Transverse colon (tissue), 4 donors: ENCODE data around the gene MTF2.

Source experiments
- EP300 ChIP-seq: sonication (generic); formaldehyde crosslinking; IDR thresholded peaks from one replicate; pipeline ENCODE4 v1.6.1; 2017; ENCODE audit warnings: antibody characterized with exemption, low read depth
- POLR2A ChIP-seq: fragments of 450-650 bp; IDR thresholded peaks from one replicate; pipeline ENCODE4 v1.6.1; 2016; ENCODE audit warnings: antibody characterized with exemption, mild to moderate bottlenecking, moderate library complexity
- POLR2AphosphoS5 ChIP-seq, 3 donors: sonication (generic); formaldehyde crosslinking; IDR thresholded peaks; one replicate each; pipeline ENCODE4 v1.6.1; 2016; ENCODE audit warnings: antibody characterized with exemption in 3 of 3
- TF ChIP-seq, protein P1 (sequence below), 5 experiments: fragments of 200-600 bp in 3 of 5; fragments of 450-650 bp in 2 of 5; sonication (generic) in 3 of 5; IDR thresholded peaks; 1 replicate in 2 of 5; 2 replicates in 3 of 5; pipeline ENCODE4 v1.5.1; 2016 to 2017; ENCODE audit warnings: antibody characterized with exemption in 5 of 5, inconsistent platforms in 3 of 5, mild to moderate bottlenecking in 2 of 5, moderate library complexity in 1 of 5

DNA sequence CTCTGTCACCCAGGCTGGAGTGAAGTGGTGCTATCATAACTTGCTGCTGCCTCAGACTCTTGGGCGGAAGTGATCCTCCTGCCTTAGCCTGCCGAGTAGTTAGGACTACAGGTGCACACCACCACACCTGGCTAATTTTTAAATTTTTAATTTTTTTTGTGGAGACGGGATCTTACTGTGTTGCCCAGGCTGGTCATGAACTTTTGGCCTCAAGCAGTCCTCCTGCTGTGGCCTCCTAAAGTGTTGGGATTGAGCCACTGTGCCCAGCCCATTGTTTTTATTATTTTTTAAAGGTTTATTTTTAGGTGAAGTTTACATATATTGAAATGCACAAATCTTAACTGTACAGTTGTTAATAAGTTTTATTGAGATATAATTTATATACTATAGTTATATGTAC lies 3.2 kb downstream of the MTF2 start:
- TF ChIP-seq, protein P1, sequence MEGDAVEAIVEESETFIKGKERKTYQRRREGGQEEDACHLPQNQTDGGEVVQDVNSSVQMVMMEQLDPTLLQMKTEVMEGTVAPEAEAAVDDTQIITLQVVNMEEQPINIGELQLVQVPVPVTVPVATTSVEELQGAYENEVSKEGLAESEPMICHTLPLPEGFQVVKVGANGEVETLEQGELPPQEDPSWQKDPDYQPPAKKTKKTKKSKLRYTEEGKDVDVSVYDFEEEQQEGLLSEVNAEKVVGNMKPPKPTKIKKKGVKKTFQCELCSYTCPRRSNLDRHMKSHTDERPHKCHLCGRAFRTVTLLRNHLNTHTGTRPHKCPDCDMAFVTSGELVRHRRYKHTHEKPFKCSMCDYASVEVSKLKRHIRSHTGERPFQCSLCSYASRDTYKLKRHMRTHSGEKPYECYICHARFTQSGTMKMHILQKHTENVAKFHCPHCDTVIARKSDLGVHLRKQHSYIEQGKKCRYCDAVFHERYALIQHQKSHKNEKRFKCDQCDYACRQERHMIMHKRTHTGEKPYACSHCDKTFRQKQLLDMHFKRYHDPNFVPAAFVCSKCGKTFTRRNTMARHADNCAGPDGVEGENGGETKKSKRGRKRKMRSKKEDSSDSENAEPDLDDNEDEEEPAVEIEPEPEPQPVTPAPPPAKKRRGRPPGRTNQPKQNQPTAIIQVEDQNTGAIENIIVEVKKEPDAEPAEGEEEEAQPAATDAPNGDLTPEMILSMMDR (IDR thresholded peaks at IDR 0.05): no peak
- TF ChIP-seq POLR2AphosphoS5 (IDR thresholded peaks at IDR 0.05): no peak
- no peak for TF ChIP-seq POLR2A
- no peak for TF ChIP-seq EP300
